ENCODE measurements around the gene TMEM126A. TPM values are rescaled to one million over a fixed set of nuclear protein-coding genes. Genes with fewer than 3 reads are reported as not detected.
"Not testable (repeated sequence)": the region's sequence is repeated elsewhere in the genome, so short reads cannot be mapped to it uniquely, and the experiment has no call there.

TMEM126A gene
- 10 to 100 TPM in 3 of 4 donors, 1 to 10 TPM in 1; 9.8 to 33.6 (median 28.5) TPM for total RNA-seq

- DNase-seq (ENCODE audit: low spot score in 2 of 2), result peak; percentile 78 to 84
- peak within 1 kb of the TSS; percentile 83 to 88 (median 84) for H3K27ac ChIP-seq
- no peaks in the 10 kb centered on the region for H3K9me3 ChIP-seq
- TF ChIP-seq EP300 (IDR thresholded peaks at IDR 0.05) (peak in 1 of 2 donors; percentile 90), CTCF (IDR thresholded peaks at IDR 0.05) (no peak), POLR2A (IDR thresholded peaks at IDR 0.05) (peak in 1 of 2 donors; percentile 63)
- peak within 1 kb of the TSS; percentile 49 to 82 (median 54) for H3K4me3 ChIP-seq
- H3K4me1 ChIP-seq, result peaks cover 0 to 30% (median 15%) of the 10 kb centered on the region in 4 donors
- peaks cover 0 to 15% (median 0%) of the 10 kb centered on the region in 3 donors for H3K36me3 ChIP-seq
- H3K27me3 ChIP-seq, result no peaks in the 10 kb centered on the region
- WGBS, 2 donors, result 0% methylated on average over 33 of the region's 33 CpGs
Observed at GRCh38 chr11:85647604-85648299, at the start of gene TMEM126A. Gene TMEM126A (plus strand): TSS chr11:85647967. CDS start chr11:85650256, 2,289 bp downstream.

- H3K27me3 ChIP-seq, result no peaks in the 10 kb centered on the region
- H3K4me1 ChIP-seq, result no peaks in the 10 kb centered on the region
- H3K27ac ChIP-seq, result no peak overlapping the region
- H3K36me3 ChIP-seq, result no peaks in the 10 kb centered on the region
- DNase-seq (ENCODE audit: low spot score in 2 of 2), result no peak
- WGBS, 2 donors, result 51 to 61% methylated on average over 5 of the region's 5 CpGs
- no peak for TF ChIP-seq EP300 (IDR thresholded peaks at IDR 0.05)
- TF ChIP-seq CTCF (IDR thresholded peaks at IDR 0.05), result no peak
- no peak for TF ChIP-seq POLR2A (IDR thresholded peaks at IDR 0.05)
- H3K9me3 ChIP-seq, result no peaks in the 10 kb centered on the region
- no peak overlapping the region for H3K4me3 ChIP-seq
Observed at GRCh38 chr11:85599083-85599482, 48.7 kb upstream of the TMEM126A start.

GRCh38 chr11:85602526-85603213, 45.1 kb upstream of the TMEM126A start:
- no peaks in the 10 kb centered on the region for H3K27me3 ChIP-seq
- no peaks in the 10 kb centered on the region for H3K4me1 ChIP-seq
- no peaks in the 10 kb centered on the region for H3K36me3 ChIP-seq
- H3K27ac ChIP-seq, result no peak overlapping the region
- WGBS, 2 donors, result 96 to 98% methylated on average over 2 of the region's 2 CpGs
- no peak overlapping the region for H3K4me3 ChIP-seq
- TF ChIP-seq EP300 (IDR thresholded peaks at IDR 0.05), result no peak
- no peak for TF ChIP-seq POLR2A (IDR thresholded peaks at IDR 0.05)
- TF ChIP-seq CTCF (IDR thresholded peaks at IDR 0.05), result no peak
- peaks cover 0 to 5% (median 0%) of the 10 kb centered on the region in 4 donors for H3K9me3 ChIP-seq
- DNase-seq (ENCODE audit: low spot score in 2 of 2), result no peak

- Histone ChIP-seq H3K36me3 (no peaks in the 10 kb centered on the region), H3K9me3 (peaks cover 0 to 5% (median 0%) of the 10 kb centered on the region in 4 donors), H3K27me3 (no peaks in the 10 kb centered on the region), H3K4me1 (no peaks in the 10 kb centered on the region), H3K27ac (no peak overlapping the region), H3K4me3 (no peak overlapping the region)
- WGBS, 2 donors, result 90 to 92% methylated on average over 4 of the region's 4 CpGs
- TF ChIP-seq POLR2A (IDR thresholded peaks at IDR 0.05) (no peak), CTCF (IDR thresholded peaks at IDR 0.05) (no peak), EP300 (IDR thresholded peaks at IDR 0.05) (no peak)
- DNase-seq (ENCODE audit: low spot score in 2 of 2), result no peak
Observed at GRCh38 chr11:85603220-85603619, 44.5 kb upstream of the TMEM126A start.

GRCh38 chr11:85606237-85606636, 41.5 kb upstream of the TMEM126A start:
- H3K9me3 ChIP-seq; H3K27me3 ChIP-seq; DNase-seq (ENCODE audit: low spot score in 2 of 2); H3K27ac ChIP-seq; H3K4me1 ChIP-seq; H3K36me3 ChIP-seq; H3K4me3 ChIP-seq: not testable (repeated sequence)
- 92 to 98% methylated on average over 3 of the region's 3 CpGs for WGBS, 2 donors

- not testable (repeated sequence) for DNase-seq (ENCODE audit: low spot score in 2 of 2); H3K27me3 ChIP-seq; H3K36me3 ChIP-seq; H3K4me3 ChIP-seq; H3K27ac ChIP-seq; H3K9me3 ChIP-seq; H3K4me1 ChIP-seq
Observed at GRCh38 chr11:85608621-85609020, 39.1 kb upstream of the TMEM126A start.

GRCh38 chr11:85609286-85609685, 38.5 kb upstream of the TMEM126A start:
- DNase-seq (ENCODE audit: low spot score in 2 of 2); H3K27ac ChIP-seq; H3K4me1 ChIP-seq; H3K9me3 ChIP-seq; H3K36me3 ChIP-seq; H3K27me3 ChIP-seq; H3K4me3 ChIP-seq: not testable (repeated sequence)
- 75 to 77% methylated on average over 2 of the region's 2 CpGs for WGBS, 2 donors

GRCh38 chr11:85611643-85612042, 36.1 kb upstream of the TMEM126A start:
- WGBS, 2 donors, result 74 to 85% methylated on average over 2 of the region's 2 CpGs
- DNase-seq (ENCODE audit: low spot score in 2 of 2); H3K4me1 ChIP-seq; H3K27me3 ChIP-seq; H3K4me3 ChIP-seq; H3K36me3 ChIP-seq; H3K27ac ChIP-seq; H3K9me3 ChIP-seq: not testable (repeated sequence)
